CD4-positive, alpha-beta memory T cell (primary cell): ENCODE data around the gene MRPS34. TPM values are rescaled to one million over a fixed set of nuclear protein-coding genes. Genes with fewer than 3 reads are reported as not detected.

Source experiments
- CTCF ChIA-PET: fragments of 350-600 bp; sonication (Branson Sonifier 250); formaldehyde crosslinking; loops from one replicate; lab custom pipeline; 2021; ENCODE audit warnings: inconsistent platforms; ENCODE audit not compliant: partially characterized antibody; lab: Charles Lee
- POLR2A ChIA-PET: fragments of 350-600 bp; sonication (Branson Sonifier 250); formaldehyde crosslinking; loops from one replicate; lab custom pipeline; 2021; ENCODE audit not compliant: partially characterized antibody; lab: Charles Lee
- DNase-seq, 5 donors: peaks; one replicate each; pipeline versions ENCODE4 v3.0.0 to v3.0.0-alpha.2; 2020 to 2022; ENCODE audit warnings: mixed read lengths in 1 of 5
- H3K27ac ChIP-seq: one replicate; pipeline ENCODE4 v1.7.0; 2013; ENCODE audit warnings: low read depth, low read length
- H3K27me3 ChIP-seq: 2 replicates; pipeline ENCODE4 v1.7.0; 2013; ENCODE audit warnings: mild to moderate bottlenecking, low read length, moderate library complexity; ENCODE audit not compliant: insufficient read depth
- H3K36me3 ChIP-seq: 2 replicates; pipeline ENCODE4 v1.7.0; 2013; ENCODE audit warnings: mild to moderate bottlenecking, low read length, moderate library complexity; ENCODE audit not compliant: insufficient read depth
- H3K4me1 ChIP-seq: 2 replicates; pipeline ENCODE4 v1.7.0; 2013; ENCODE audit warnings: mild to moderate bottlenecking, low read length, moderate library complexity; ENCODE audit not compliant: insufficient read depth
- H3K4me3 ChIP-seq, 2 donors: one replicate each; pipeline ENCODE4 v1.7.0; 2013; ENCODE audit warnings: low read length in 2 of 2, mild to moderate bottlenecking in 1 of 2
- H3K9me3 ChIP-seq, 2 donors: one replicate each; pipeline ENCODE4 v1.7.0; 2013; ENCODE audit warnings: low read length in 2 of 2, control low read depth in 1 of 2; ENCODE audit not compliant: control insufficient read depth in 1 of 2
- H3K27ac Mint-ChIP-seq, 7 donors: one replicate each; pipeline ENCODE4 v1.8.0; 2020 to 2021; ENCODE audit warnings: mixed read lengths in 7 of 7, mild to moderate bottlenecking in 6 of 7, inconsistent platforms in 3 of 7, moderate library complexity in 3 of 7
- H3K27me3 Mint-ChIP-seq, 2 donors: one replicate each; pipeline ENCODE4 v1.8.0; 2020 to 2021; ENCODE audit warnings: mixed read lengths in 2 of 2
- H3K36me3 Mint-ChIP-seq, 2 donors: one replicate each; pipeline ENCODE4 v1.8.0; 2020 to 2021; ENCODE audit warnings: mixed read lengths in 2 of 2, inconsistent platforms in 1 of 2, mild to moderate bottlenecking in 1 of 2
- H3K4me1 Mint-ChIP-seq, 4 donors: one replicate each; pipeline ENCODE4 v1.8.0; 2020 to 2021; ENCODE audit warnings: mixed read lengths in 4 of 4, mild to moderate bottlenecking in 1 of 4
- H3K4me3 Mint-ChIP-seq, 8 donors: one replicate each; pipeline ENCODE4 v1.8.0; 2020 to 2021; ENCODE audit warnings: mixed read lengths in 8 of 8, mild to moderate bottlenecking in 7 of 8, moderate library complexity in 6 of 8, inconsistent platforms in 3 of 8
- H3K9me3 Mint-ChIP-seq, 8 donors: one replicate each; pipeline ENCODE4 v1.8.0; 2020 to 2021; ENCODE audit warnings: mixed read lengths in 8 of 8, mild to moderate bottlenecking in 5 of 8, inconsistent platforms in 3 of 8, moderate library complexity in 1 of 8
- intact Hi-C: fragments of 100-400 bp; cut with micrococcal nuclease; formaldehyde crosslinking; loops from one replicate; pipeline ENCODE4 v1.15.1; 2023
- polyA plus RNA-seq, 2 donors: library from polyadenylated mRNA; unstranded; fragments of 300-500 nt; fragmentation: Illumina TruSeq; gene quantifications; one replicate each; pipeline ENCODE4 v1.2.3, GENCODE V29; 2021
- total RNA-seq, 2 experiments: library from RNA; stranded (reverse); gene quantifications; one replicate each; pipeline ENCODE4 v1.2.3, GENCODE V29; 2021

The MRPS34 gene
- total and polyA plus RNA-seq, 4 experiments from 2014 or later = 57.6 to 151 (median 103) TPM

GRCh38 chr16:1818204-1818872 is 45.4 kb upstream of the MRPS34 start:
- H3K36me3 ChIP-seq = peaks cover 49% of the 10 kb centered on the region
- CTCF ChIA-PET = no interaction called here
- intact Hi-C loops = no loop called here
- H3K4me3 Mint-ChIP-seq = no peak overlapping the region
- no peak overlapping the region for H3K4me3 ChIP-seq
- no peaks in the 10 kb centered on the region for H3K9me3 ChIP-seq
- peaks cover 2 to 5% (median 3%) of the 10 kb centered on the region in 4 donors for H3K4me1 Mint-ChIP-seq
- DNase-seq = no peak
- H3K36me3 Mint-ChIP-seq = peaks cover 10 to 30% of the 10 kb centered on the region in 2 donors
- H3K27ac Mint-ChIP-seq = no peak overlapping the region
- H3K27me3 Mint-ChIP-seq = no peaks in the 10 kb centered on the region
- H3K9me3 Mint-ChIP-seq = no peaks in the 10 kb centered on the region
- H3K27me3 ChIP-seq = no peaks in the 10 kb centered on the region
- H3K4me1 ChIP-seq = no peaks in the 10 kb centered on the region
- POLR2A ChIA-PET = no interaction called here
- no peak overlapping the region for H3K27ac ChIP-seq

GRCh38 chr16:1817716-1818115 is 44.8 kb upstream of the MRPS34 start:
- Histone ChIP-seq H3K36me3 (peaks cover 47% of the 10 kb centered on the region), H3K27ac (no peak overlapping the region)
- CTCF ChIA-PET = no interaction called here

DNA sequence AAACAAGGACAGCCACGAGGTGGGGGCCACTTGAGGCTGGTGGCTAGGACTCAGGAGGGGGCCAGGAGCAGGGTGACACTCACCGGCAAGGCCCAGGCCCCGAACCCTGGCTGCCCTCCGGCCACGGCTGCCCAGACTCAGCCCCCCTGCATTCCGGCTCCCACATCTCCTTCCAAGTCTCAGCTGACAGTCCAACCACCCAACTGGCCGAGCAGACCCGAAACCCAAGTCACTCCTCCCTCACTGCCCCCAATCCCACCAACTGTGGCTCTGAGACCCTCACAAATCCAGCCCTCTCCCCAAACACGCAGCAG is 44.3 kb upstream of the MRPS34 start:
- DNase-seq = no peak
- H3K27ac ChIP-seq = no peak overlapping the region
- no peak overlapping the region for H3K4me3 ChIP-seq
- H3K4me1 ChIP-seq = no peaks in the 10 kb centered on the region
- intact Hi-C loops = no loop called here
- Mint-ChIP-seq H3K9me3 (no peaks in the 10 kb centered on the region), H3K27me3 (no peaks in the 10 kb centered on the region), H3K36me3 (peaks cover 14 to 31% of the 10 kb centered on the region in 2 donors), H3K4me3 (peak overlapping the region in 1 of 8 donors; percentile 9), H3K27ac (no peak overlapping the region), H3K4me1 (peaks cover 5 to 8% (median 7%) of the 10 kb centered on the region in 4 donors)
- POLR2A ChIA-PET = no interaction called here
- no peaks in the 10 kb centered on the region for H3K9me3 ChIP-seq
- H3K36me3 ChIP-seq = peaks cover 43% of the 10 kb centered on the region
- no peaks in the 10 kb centered on the region for H3K27me3 ChIP-seq
- CTCF ChIA-PET = no interaction called here

More at GRCh38 chr16:1817716-1818115, 44.8 kb upstream of the MRPS34 start:
- Histone ChIP-seq H3K4me1 (no peaks in the 10 kb centered on the region), H3K9me3 (no peaks in the 10 kb centered on the region), H3K27me3 (no peaks in the 10 kb centered on the region), H3K4me3 (no peak overlapping the region)
- POLR2A ChIA-PET = no interaction called here
- peaks cover 5 to 8% (median 7%) of the 10 kb centered on the region in 4 donors for H3K4me1 Mint-ChIP-seq
- DNase-seq = no peak
- no peaks in the 10 kb centered on the region for H3K27me3 Mint-ChIP-seq
- H3K27ac Mint-ChIP-seq = no peak overlapping the region
- H3K4me3 Mint-ChIP-seq = no peak overlapping the region
- intact Hi-C loops = no loop called here
- H3K9me3 Mint-ChIP-seq = no peaks in the 10 kb centered on the region
- peaks cover 14 to 34% of the 10 kb centered on the region in 2 donors for H3K36me3 Mint-ChIP-seq

DNA sequence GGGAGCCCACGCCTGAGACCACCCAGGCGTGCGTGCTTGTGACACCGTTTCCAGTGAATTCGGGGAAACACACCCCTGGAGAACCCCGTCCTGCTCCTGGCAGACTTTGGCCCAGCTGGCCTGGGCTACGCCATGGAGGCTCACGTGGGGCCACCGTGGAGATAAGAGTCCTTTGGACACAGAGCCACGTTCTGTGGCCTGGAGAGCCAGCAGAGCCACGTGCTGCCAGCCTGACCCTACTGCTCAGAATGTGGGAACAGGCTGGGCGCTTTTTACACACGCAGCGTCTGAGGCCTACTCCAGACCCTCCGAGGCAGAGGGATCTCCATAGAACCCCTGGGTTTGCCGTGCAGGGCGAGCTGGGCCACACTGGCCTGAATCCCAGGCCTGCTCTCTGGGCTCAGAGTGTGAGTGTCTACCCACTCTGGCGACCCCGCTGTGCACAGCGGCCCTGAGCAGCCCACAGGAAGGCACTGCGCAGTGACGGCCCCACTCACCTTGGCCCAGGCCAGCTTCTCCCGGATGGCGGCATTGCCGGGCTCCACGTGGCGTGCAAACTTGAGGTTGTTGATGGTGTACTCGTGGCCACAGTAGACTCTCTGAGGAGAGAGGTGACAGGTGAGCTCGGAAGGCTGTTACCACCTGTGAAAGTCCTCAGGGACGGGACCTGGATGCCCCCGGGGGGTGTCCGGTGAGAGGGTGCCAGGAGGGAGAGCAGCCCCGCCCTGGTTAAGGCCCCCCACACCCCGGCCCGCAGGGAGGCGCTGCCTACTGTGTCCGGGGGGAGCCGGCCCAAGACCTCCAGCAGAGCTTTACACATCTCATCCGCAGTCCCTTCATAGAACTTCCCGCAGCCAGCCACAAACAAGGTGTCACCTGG is 43.7 kb upstream of the MRPS34 start:
- H3K4me1 Mint-ChIP-seq = peaks cover 5 to 8% (median 7%) of the 10 kb centered on the region in 4 donors

DNA sequence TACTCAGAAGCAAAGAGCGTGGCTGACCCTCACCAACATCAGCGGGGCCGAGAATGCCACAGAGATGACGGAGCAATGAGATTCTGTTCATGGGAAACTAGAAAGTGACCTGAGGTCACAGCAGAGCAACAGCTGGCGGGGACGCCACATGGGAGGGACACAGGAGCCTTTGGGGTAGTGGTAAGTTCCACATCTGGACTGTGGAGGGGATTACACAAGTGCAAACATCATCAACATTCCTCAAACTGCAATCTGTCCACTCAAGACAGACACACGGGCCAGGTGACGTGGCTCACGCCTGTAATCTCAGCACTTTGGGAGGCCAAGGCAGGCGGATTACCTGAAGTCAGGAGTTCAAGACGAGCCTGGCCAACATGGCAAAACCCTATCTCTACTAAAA is 42.5 kb upstream of the MRPS34 start:
- Mint-ChIP-seq H3K4me3 (no peak overlapping the region), H3K4me1 (peaks cover 5 to 8% (median 7%) of the 10 kb centered on the region in 4 donors), H3K27me3 (no peaks in the 10 kb centered on the region), H3K36me3 (peaks cover 14 to 34% of the 10 kb centered on the region in 2 donors), H3K9me3 (no peaks in the 10 kb centered on the region), H3K27ac (no peak overlapping the region)
- DNase-seq = no peak
- POLR2A ChIA-PET = interaction anchor here (1.1 kb wide), 1 partner anchor 10 kb away, joined by 3 read pairs; no protein-coding TSS in a partner anchor
- no peaks in the 10 kb centered on the region for H3K27me3 ChIP-seq
- intact Hi-C loops = no loop called here
- CTCF ChIA-PET = no interaction called here
- no peak overlapping the region for H3K4me3 ChIP-seq
- peaks cover 33% of the 10 kb centered on the region for H3K36me3 ChIP-seq
- no peaks in the 10 kb centered on the region for H3K9me3 ChIP-seq
- H3K27ac ChIP-seq = no peak overlapping the region
- H3K4me1 ChIP-seq = no peaks in the 10 kb centered on the region

More for the DNA sequence above, 43.7 kb upstream of the MRPS34 start:
- Histone ChIP-seq H3K27ac (no peak overlapping the region), H3K9me3 (no peaks in the 10 kb centered on the region), H3K36me3 (peaks cover 38% of the 10 kb centered on the region), H3K27me3 (no peaks in the 10 kb centered on the region), H3K4me1 (no peaks in the 10 kb centered on the region), H3K4me3 (no peak overlapping the region)
- Mint-ChIP-seq H3K36me3 (peaks cover 14 to 31% of the 10 kb centered on the region in 2 donors), H3K9me3 (no peaks in the 10 kb centered on the region), H3K27me3 (no peaks in the 10 kb centered on the region), H3K4me3 (no peak overlapping the region), H3K27ac (no peak overlapping the region)
- ChIA-PET POLR2A (interaction anchor here (1.1 kb wide), 1 partner anchor 9 kb away, joined by 3 read pairs; no protein-coding TSS in a partner anchor), CTCF (no interaction called here)
- intact Hi-C loops = no loop called here
- DNase-seq = no peak

DNA sequence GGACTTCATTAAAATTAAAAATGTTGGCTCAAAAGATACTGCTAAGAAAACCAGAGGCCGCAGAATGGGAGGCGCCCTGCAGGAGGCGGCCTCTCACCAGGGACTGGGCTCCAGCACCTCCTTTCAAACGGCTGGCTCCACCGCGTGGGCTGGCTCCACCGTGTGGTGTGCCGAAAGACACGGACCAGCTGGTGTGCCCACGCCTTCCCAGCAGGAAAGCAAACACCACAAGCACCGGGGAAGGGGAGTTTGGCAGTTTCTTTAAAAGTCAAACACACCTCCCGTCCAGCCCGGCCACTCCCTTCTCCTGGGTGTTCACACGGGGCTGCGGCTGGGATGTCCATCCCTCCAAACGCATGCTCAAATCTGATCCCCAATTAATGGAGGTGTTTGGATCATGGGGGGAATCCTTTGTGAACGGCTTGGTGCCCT is 39.8 kb upstream of the MRPS34 start:
- Histone ChIP-seq H3K36me3 (peaks cover 41% of the 10 kb centered on the region), H3K4me3 (no peak overlapping the region), H3K4me1 (no peaks in the 10 kb centered on the region), H3K27me3 (no peaks in the 10 kb centered on the region), H3K9me3 (no peaks in the 10 kb centered on the region), H3K27ac (no peak overlapping the region)
- peak; percentile 30 to 57 (median 39) for DNase-seq
- ChIA-PET POLR2A (interaction anchor here (2.1 kb wide), 1 partner anchor 12 kb away, joined by 5 read pairs; no protein-coding TSS in a partner anchor), CTCF (interaction anchor here (1.6 kb wide), 1 partner anchor 30 kb away, joined by 5 read pairs; the partner anchor contains the start of genes NUBP2 and SPSB3)
- H3K27ac Mint-ChIP-seq = peak overlapping the region in 1 of 7 donors; percentile 71
- no peaks in the 10 kb centered on the region for H3K9me3 Mint-ChIP-seq
- intact Hi-C loops = no loop called here
- H3K27me3 Mint-ChIP-seq = no peaks in the 10 kb centered on the region
- no peak overlapping the region for H3K4me3 Mint-ChIP-seq
- peaks cover 19 to 42% of the 10 kb centered on the region in 2 donors for H3K36me3 Mint-ChIP-seq
- peaks cover 5 to 8% (median 7%) of the 10 kb centered on the region in 4 donors for H3K4me1 Mint-ChIP-seq

DNA sequence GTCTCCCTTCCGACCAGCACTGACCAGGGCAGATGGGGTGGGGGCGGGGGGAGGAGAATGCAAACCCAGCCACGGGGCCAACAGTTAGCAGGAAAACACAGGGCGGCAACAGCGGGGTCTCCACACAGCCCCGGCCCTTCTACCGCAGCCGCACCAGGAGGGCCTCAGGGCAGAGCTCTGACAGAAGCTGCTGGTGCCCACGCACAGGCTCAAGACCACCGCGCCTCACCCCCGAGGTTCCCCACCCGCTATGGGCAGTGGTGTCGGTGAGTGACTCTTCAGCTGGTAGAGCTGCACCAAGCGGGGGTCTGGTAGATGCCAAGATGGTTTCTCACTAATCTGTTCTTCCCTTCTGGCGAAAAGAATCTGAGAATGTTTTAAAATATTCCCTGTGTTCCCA is 37.6 kb upstream of the MRPS34 start:
- H3K27ac ChIP-seq = no peak overlapping the region
- H3K4me1 ChIP-seq = no peaks in the 10 kb centered on the region
- no peak overlapping the region for H3K27ac Mint-ChIP-seq
- H3K9me3 Mint-ChIP-seq = peaks cover 0 to 3% (median 0%) of the 10 kb centered on the region in 8 donors
- peaks cover 35 to 48% of the 10 kb centered on the region in 2 donors for H3K36me3 Mint-ChIP-seq
- peaks cover 5 to 8% (median 7%) of the 10 kb centered on the region in 4 donors for H3K4me1 Mint-ChIP-seq
- intact Hi-C loops = no loop called here
- peaks cover 41% of the 10 kb centered on the region for H3K36me3 ChIP-seq
- DNase-seq = no peak
- no peaks in the 10 kb centered on the region for H3K9me3 ChIP-seq
- POLR2A ChIA-PET = interaction anchor here (1.0 to 1.1 kb wide), 2 partner anchors 358 to 404 kb away, joined by 3 read pairs; partner anchors contain the start of gene PGP
- no peak overlapping the region for H3K4me3 Mint-ChIP-seq
- no peaks in the 10 kb centered on the region for H3K27me3 Mint-ChIP-seq
- CTCF ChIA-PET = interaction anchor here (0.9 kb wide), 1 partner anchor 105 kb away, joined by 3 read pairs; no protein-coding TSS in a partner anchor
- no peaks in the 10 kb centered on the region for H3K27me3 ChIP-seq
- H3K4me3 ChIP-seq = no peak overlapping the region
